Measurements from ENCODE around the gene SKA3. TPM values are rescaled to one million over a fixed set of nuclear protein-coding genes. Genes with fewer than 3 reads are reported as not detected.

Gene SKA3
- total and polyA plus RNA-seq, 2 of the 13 experiments (the other 11 are each of a cell fraction or from before 2014, with no cell fraction given): 7.2 to 10.8 TPM

DNA sequence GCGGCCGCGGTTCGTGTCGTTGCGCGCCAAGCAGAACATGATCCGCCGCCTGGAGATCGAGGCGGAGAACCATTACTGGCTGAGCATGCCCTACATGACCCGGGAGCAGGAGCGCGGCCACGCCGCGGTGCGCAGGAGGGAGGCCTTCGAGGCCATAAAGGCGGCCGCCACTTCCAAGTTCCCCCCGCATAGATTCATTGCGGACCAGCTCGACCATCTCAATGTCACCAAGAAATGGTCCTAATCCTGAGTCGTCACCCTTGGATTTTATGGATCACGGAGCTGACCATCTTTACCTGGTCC is 581 bp upstream of the SKA3 start (continued):
- TF ChIP-seq SOX5 (CRISPR knock-in tag; IDR thresholded peaks at IDR 0.05; ENCODE audit: borderline replicate concordance) (0 out of 2 replicates have a peak, but pooled peaks have one; percentile 13), ZBTB42 (CRISPR knock-in tag; IDR thresholded peaks at IDR 0.05) (peak; percentile 4; the same call in 1 of the 2 replicates), HIVEP1 (CRISPR knock-in tag; IDR thresholded peaks at IDR 0.05) (0 out of 2 replicates have a peak, but pooled peaks have one; percentile 26), PHB2 (IDR thresholded peaks at IDR 0.05; ENCODE audit: partially characterized antibody) (no peak), SKI (IDR thresholded peaks at IDR 0.05; ENCODE audit: partially characterized antibody) (no peak), ZNF431 (CRISPR knock-in tag; IDR thresholded peaks at IDR 0.05; ENCODE audit: borderline replicate concordance, low read depth) (0 out of 2 replicates have a peak, but pooled peaks have one; percentile 5), HNF1A (IDR thresholded peaks at IDR 0.05; ENCODE audit: low read depth) (no peak), HNF1A (CRISPR knock-in tag; IDR thresholded peaks at IDR 0.05; ENCODE audit: borderline replicate concordance) (no peak; the same call in 1 of the 2 replicates), MAFK (conservative IDR thresholded peaks at IDR 0.05 in 1 of 2, IDR thresholded peaks at IDR 0.05 in 1 of 2; ENCODE audit: low read length in 2 of 2) (no peak), ZMYM3 (CRISPR knock-in tag; IDR thresholded peaks at IDR 0.05) (0 out of 2 replicates have a peak, but pooled peaks have one; percentile 15), ZNF652 (CRISPR knock-in tag; IDR thresholded peaks at IDR 0.05; ENCODE audit: borderline replicate concordance, low read depth) (no peak), ZFP82 (CRISPR knock-in tag; IDR thresholded peaks at IDR 0.05; ENCODE audit: borderline replicate concordance) (no peak), PITX1 (CRISPR knock-in tag; IDR thresholded peaks at IDR 0.05) (peak; percentile 57; the same call in 1 of the 2 replicates)
- TF ChIP-seq, protein P1, sequence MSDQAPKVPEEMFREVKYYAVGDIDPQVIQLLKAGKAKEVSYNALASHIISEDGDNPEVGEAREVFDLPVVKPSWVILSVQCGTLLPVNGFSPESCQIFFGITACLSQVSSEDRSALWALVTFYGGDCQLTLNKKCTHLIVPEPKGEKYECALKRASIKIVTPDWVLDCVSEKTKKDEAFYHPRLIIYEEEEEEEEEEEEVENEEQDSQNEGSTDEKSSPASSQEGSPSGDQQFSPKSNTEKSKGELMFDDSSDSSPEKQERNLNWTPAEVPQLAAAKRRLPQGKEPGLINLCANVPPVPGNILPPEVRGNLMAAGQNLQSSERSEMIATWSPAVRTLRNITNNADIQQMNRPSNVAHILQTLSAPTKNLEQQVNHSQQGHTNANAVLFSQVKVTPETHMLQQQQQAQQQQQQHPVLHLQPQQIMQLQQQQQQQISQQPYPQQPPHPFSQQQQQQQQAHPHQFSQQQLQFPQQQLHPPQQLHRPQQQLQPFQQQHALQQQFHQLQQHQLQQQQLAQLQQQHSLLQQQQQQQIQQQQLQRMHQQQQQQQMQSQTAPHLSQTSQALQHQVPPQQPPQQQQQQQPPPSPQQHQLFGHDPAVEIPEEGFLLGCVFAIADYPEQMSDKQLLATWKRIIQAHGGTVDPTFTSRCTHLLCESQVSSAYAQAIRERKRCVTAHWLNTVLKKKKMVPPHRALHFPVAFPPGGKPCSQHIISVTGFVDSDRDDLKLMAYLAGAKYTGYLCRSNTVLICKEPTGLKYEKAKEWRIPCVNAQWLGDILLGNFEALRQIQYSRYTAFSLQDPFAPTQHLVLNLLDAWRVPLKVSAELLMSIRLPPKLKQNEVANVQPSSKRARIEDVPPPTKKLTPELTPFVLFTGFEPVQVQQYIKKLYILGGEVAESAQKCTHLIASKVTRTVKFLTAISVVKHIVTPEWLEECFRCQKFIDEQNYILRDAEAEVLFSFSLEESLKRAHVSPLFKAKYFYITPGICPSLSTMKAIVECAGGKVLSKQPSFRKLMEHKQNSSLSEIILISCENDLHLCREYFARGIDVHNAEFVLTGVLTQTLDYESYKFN (CRISPR knock-in tag; conservative IDR thresholded peaks at IDR 0.05): 0 out of 2 replicates have a peak, but pooled peaks have one; percentile 11
- TF ChIP-seq, protein P2, sequence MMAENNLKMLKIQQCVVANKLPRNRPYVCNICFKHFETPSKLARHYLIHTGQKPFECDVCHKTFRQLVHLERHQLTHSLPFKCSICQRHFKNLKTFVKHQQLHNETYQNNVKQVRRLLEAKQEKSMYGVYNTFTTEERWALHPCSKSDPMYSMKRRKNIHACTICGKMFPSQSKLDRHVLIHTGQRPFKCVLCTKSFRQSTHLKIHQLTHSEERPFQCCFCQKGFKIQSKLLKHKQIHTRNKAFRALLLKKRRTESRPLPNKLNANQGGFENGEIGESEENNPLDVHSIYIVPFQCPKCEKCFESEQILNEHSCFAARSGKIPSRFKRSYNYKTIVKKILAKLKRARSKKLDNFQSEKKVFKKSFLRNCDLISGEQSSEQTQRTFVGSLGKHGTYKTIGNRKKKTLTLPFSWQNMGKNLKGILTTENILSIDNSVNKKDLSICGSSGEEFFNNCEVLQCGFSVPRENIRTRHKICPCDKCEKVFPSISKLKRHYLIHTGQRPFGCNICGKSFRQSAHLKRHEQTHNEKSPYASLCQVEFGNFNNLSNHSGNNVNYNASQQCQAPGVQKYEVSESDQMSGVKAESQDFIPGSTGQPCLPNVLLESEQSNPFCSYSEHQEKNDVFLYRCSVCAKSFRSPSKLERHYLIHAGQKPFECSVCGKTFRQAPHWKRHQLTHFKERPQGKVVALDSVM (CRISPR knock-in tag; IDR thresholded peaks at IDR 0.05): no peak
